ENCODE data around the gene GNL2.
"Not testable (repeated sequence)": the region's sequence is repeated elsewhere in the genome, so short reads cannot be mapped to it uniquely, and the experiment has no call there.

Gene GNL2

DNA sequence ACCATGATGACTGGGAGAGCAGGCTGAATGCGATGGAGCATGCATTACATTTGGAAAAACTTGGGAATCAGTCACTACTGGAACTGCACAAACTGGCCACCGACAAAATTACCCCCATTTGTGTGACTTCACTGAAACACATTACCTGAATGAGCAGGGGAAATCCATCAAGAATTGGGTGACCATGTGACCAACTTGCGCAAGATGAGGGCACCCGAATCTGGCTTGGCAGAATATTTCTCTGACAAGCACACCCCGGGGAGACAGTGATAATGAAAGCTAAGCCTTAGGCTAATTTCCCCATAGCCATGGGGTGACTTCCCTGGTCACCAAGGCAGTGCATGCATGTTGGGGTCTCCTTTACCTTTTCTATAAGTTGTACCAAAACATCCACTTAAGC, 50.7 kb downstream of the GNL2 start:
- H3K4me3 ChIP-seq (ENCODE audit: low read depth, low read length) = no peak overlapping the region
- TF ChIP-seq, protein P1, sequence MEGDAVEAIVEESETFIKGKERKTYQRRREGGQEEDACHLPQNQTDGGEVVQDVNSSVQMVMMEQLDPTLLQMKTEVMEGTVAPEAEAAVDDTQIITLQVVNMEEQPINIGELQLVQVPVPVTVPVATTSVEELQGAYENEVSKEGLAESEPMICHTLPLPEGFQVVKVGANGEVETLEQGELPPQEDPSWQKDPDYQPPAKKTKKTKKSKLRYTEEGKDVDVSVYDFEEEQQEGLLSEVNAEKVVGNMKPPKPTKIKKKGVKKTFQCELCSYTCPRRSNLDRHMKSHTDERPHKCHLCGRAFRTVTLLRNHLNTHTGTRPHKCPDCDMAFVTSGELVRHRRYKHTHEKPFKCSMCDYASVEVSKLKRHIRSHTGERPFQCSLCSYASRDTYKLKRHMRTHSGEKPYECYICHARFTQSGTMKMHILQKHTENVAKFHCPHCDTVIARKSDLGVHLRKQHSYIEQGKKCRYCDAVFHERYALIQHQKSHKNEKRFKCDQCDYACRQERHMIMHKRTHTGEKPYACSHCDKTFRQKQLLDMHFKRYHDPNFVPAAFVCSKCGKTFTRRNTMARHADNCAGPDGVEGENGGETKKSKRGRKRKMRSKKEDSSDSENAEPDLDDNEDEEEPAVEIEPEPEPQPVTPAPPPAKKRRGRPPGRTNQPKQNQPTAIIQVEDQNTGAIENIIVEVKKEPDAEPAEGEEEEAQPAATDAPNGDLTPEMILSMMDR (IDR thresholded peaks at IDR 0.05; ENCODE audit: borderline replicate concordance, insufficient read depth, low read depth, low read length) = no peak

DNA sequence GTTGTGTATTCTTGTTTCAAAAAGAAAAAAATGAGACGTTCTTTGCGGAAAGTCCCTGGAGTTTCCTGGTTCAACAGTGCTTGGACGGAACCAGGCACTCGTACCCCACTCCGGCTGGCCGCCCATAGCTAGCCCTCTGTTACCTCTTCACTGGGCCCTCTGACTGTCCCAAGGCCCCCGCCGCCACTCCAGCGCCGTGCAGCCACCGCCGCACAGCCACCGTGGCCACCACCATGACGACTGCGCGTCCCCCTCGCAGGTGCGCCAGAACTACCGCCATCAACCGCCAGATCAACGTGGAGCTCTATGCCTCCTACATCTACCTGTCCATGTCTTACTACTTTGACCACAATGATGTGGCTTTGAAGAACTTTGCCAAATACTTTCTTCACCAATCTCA, 51.2 kb downstream of the GNL2 start:
- TF ChIP-seq, protein P1 (IDR thresholded peaks at IDR 0.05; ENCODE audit: borderline replicate concordance, insufficient read depth, low read depth, low read length) = no peak
- H3K4me3 ChIP-seq (ENCODE audit: low read depth, low read length) = no peak overlapping the region

DNA sequence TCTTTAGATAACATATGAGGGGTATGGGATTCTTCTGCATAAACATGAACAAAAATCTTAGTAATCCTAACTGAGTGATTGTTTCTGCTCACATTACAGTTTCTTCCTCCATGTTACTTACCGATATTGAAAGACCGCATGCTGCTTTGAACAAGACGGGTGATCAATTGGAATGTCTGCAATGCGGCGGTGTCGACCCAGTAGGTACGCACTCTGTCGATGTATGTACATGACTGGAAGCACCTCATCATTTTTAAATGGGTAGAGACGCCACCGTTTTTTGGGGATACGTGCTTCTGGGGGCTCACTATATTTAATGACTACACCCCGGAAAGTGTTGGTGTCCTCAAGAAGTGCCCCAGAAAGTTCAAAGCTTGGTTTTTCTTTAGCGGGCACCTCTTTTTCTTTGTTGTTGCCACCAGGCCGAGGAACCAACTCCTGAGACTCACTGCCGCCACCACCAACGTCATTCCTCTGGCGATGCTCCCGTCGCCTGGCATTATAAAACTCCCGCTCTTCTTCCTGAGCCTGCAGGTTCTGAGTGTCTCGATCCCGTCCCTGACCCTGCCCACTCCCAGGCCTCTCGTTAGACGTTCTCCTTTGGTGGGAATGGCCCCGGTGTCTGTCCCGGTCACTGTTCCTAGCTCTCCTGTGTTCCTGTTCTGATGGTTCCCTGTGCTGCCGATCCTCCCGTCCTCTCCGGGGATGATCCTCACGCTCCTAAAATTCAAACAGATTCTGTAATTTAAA, 55.5 kb downstream of the GNL2 start:
- no peak overlapping the region for H3K4me3 ChIP-seq (ENCODE audit: low read depth, low read length)
- TF ChIP-seq, protein P1 (IDR thresholded peaks at IDR 0.05; ENCODE audit: borderline replicate concordance, insufficient read depth, low read depth, low read length) = no peak

DNA sequence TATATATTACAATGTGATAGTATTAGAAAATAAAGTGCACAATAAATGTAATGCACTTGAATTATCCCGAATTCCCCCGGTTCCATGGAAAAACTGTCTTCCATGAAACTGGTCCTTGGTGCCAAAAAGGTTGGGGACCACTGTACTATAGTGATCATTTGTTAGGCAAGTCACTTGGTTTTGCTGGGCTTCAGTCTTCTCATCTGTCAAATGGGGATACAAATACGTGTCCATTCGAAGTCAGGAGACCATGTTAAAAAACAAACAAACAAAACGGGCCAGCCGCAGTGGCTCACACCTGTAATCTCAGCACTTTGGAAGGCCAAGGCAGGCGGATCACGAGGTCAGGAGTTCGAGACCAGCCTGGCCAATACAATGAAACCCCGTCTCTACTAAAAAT, 56.6 kb downstream of the GNL2 start:
- H3K4me3 ChIP-seq (ENCODE audit: low read depth, low read length) = not testable (repeated sequence)

DNA sequence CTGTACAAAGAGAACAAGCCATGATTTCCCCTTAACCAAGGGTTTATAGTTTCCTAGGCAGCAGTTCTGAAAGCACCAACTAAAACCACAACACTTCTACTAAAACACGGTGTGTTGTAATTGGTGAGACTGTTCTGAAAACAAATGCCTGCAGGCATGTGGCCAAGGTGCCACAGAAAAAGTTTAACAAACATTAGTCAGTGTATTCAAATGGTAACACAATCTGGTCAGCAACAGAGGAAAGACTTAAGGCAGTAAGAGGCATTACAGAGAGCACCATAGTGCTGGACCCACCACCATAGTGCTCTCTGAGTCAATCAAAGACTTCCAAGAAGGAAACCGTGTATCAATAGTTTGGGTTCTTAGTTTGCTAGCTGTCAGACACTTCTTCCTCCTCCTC, 58.4 kb downstream of the GNL2 start:
- H3K4me3 ChIP-seq (ENCODE audit: low read depth, low read length) = no peak overlapping the region
- TF ChIP-seq, protein P1 (IDR thresholded peaks at IDR 0.05; ENCODE audit: borderline replicate concordance, insufficient read depth, low read depth, low read length) = no peak

DNA sequence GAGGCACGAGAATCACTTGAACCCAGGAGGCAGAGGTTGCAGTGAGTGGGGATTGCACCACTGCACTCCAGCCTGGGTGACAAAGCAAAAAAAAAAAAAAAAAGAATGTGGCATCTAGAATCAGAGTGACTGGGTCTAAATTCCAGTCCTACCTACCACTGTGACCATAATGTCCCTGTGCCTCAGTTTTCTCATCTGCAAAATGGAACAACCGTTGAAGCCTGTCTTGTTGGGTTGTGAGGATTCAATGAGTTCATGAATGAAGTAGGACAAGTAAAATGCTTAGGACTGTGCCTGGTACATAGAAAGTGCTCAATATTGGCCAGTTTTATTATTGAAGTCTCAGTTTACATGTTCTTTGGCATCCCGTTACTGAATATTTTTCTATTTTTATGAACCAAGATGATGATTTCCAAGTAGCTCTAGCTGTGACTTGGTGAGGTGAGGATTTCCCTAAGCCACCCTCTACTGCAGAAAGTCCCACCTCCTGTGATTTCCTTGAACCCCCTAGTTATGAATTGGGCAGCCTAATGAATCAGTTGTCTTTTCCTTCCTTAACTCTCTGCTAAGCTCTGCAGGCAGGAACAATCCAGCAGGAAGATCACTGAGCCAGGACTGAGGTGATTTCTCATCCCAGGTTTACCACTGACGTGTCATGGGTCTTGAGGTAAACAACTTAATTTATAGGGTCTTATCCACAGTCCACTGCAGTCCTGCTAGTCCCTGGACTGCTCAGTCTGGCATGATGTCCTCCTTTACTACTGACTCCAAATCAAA, 62.2 kb downstream of the GNL2 start:
- H3K4me3 ChIP-seq (ENCODE audit: low read depth, low read length) = no peak overlapping the region
- TF ChIP-seq, protein P1 (IDR thresholded peaks at IDR 0.05; ENCODE audit: borderline replicate concordance, insufficient read depth, low read depth, low read length) = no peak

DNA sequence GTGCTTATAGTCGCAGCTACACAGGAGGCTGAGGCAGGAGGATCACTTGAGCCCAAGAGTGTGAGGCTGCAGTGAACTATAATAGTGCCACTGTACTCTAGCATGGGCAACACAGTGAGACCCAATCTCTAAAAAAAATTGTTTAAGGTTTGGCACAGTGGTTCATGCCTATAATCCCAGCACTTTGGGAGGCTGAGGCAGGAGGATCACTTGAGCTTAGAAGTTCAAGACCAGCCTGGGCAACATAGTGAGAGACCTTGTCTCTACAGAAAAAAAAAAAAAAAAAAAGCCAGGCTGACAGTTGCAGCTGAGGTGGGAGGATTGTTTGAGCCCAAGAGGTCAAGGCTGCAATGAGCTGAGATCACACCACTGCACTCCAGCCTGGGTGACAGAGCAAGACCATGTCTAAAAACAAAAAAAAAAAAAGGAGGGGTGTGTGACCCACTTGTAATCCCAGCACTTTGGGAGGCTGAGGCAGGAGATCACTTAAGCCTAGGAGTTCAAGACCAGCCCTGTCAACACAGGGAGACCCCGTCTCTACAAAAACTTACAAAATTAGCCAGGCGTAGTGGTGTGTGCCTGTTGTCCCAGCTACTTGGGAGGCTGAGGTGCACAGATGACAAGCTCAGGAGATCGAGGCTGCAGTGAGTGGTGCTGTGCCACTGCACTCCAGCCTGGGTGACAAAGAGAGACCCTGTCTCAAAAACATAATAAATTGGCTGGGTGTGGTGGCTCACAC, 63.1 kb downstream of the GNL2 start:
- not testable (repeated sequence) for H3K4me3 ChIP-seq (ENCODE audit: low read depth, low read length)

DNA sequence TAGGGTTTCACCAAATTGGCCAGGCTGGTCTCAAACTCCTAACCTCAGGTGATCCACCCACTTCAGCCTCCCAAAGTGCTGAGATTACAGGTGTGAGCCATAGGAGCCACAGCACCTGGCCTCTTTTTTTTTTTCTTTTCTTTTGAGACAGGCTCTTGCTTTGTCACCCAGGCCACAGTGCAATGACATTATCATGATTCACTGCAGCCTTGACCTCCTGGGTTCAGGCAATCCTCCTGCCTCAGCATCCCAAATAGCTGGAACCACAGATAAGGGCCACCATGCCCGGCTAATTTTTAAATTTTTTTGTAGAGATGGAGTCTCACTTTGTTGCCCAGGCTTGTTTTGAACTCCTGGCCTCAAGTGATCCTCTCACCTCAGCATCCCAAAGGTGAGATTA, 65.8 kb downstream of the GNL2 start:
- not testable (repeated sequence) for H3K4me3 ChIP-seq (ENCODE audit: low read depth, low read length)
